Epidermal melanocyte (primary cell): ENCODE measurements around the gene NR1I3.
"Not testable (repeated sequence)": the region's sequence is repeated elsewhere in the genome, so short reads cannot be mapped to it uniquely, and the experiment has no call there.

ENCODE experiments used
- DNase-seq: peaks from one replicate; pipeline ENCODE4 v3.0.0; 2011; ENCODE audit warnings: low spot score; ENCODE audit not compliant: insufficient read length

NR1I3 gene

GRCh38 chr1:161251579-161251978, 13.6 kb upstream of the NR1I3 start:
- DNase-seq, result no peak

GRCh38 chr1:161250829-161251228, 12.8 kb upstream of the NR1I3 start:
- no peak for DNase-seq

GRCh38 chr1:161250100-161250499, 12.1 kb upstream of the NR1I3 start:
- not testable (repeated sequence) for DNase-seq

- no peak for DNase-seq
These were observed 6.9 kb upstream of the NR1I3 start for GRCh38 chr1:161244888-161245287.

- DNase-seq, result no peak
These were observed 4.3 kb upstream of the NR1I3 start for GRCh38 chr1:161242313-161242712.

DNA sequence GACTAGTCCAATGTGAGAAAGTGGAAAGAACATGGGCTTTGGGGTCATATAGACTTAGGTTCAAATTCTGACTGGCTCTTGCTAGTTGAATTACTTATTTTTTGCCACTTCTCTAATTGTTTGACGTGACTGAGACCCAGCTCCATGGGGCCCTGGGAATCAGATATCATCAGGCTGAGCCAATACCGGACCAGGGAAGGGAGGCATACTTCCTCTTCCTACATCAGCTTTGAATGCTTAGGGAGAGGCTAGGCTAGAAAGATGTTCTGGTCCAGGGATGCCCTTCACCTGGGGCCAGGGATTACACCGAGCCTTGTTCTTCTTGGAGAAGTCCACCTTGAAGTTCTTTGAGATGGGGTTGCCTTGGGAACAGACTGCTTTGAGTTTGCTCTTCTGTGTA, 3.7 kb upstream of the NR1I3 start:
- DNase-seq, result no peak

GRCh38 chr1:161235957-161236775, 1.8 kb downstream of the NR1I3 start:
- no peak for DNase-seq

- no peak for DNase-seq
These were observed 4.9 kb downstream of the NR1I3 start for GRCh38 chr1:161233102-161233501.

- DNase-seq, result no peak
These were observed 7.2 kb downstream of the NR1I3 start for GRCh38 chr1:161230762-161231161.

DNA sequence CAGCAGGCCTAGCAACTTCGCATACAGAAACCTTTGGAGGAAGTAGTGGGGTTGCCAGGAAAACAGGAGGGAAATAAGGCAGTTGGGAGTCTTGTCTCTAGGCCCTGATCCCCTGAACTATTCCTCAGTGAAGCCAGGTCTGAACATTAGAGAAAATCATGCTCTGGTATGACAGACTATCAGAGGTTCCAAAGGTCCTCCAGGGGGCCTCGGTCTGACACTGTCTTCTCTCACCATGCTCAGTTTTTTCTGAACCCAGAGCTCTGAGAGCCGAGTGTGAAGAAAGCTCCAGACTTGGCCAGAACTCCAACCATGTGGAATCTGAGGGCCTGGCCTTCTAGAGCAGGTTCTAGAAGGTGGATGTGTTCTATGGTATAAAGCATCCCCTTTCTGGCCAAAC, 8.1 kb downstream of the NR1I3 start:
- DNase-seq, result no peak

GRCh38 chr1:161228032-161228431, 10.0 kb downstream of the NR1I3 start:
- DNase-seq, result no peak

- DNase-seq, result peak; percentile 82
These were observed 10.7 kb downstream of the NR1I3 start for GRCh38 chr1:161227196-161227871.

DNA sequence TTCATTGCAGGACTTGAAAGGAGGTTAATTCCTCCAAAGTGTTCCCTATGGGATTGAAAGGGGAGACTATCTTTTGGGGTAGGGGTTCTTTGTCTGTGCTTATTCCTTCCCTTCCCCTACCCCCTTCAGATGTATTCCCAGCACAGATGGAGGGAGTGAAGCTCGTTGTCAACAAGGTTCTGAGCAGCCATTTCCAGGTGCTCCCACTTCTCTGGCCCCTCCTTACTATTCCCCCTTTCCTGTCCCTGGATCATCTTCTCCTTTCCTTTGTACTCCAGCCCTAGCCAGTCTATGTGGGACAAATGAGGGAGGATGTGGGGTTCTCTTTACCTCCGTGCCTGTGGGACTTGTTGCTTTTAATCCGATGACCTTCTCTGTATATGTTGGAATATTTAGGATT, 11.2 kb downstream of the NR1I3 start:
- no peak for DNase-seq

DNA sequence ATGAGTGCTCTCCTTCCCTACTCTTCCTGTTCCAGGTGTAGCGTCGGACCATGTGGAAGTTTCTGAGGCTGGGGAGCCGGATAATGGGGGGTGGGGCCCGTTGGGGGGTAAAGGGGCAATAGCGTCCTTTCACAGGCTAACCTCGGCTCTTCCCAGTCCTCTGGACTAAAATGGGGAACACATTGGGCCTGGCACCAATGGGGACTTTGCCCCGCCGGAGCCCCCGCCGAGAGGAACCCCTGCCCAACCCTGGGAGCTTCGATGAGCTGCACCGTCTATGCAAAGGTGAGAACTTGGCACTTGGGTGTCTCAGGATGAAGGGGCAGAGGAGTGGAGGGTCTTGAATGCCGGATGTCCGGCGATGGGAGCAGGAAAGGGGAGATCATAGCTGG, 11.7 kb downstream of the NR1I3 start:
- no peak for DNase-seq

DNA sequence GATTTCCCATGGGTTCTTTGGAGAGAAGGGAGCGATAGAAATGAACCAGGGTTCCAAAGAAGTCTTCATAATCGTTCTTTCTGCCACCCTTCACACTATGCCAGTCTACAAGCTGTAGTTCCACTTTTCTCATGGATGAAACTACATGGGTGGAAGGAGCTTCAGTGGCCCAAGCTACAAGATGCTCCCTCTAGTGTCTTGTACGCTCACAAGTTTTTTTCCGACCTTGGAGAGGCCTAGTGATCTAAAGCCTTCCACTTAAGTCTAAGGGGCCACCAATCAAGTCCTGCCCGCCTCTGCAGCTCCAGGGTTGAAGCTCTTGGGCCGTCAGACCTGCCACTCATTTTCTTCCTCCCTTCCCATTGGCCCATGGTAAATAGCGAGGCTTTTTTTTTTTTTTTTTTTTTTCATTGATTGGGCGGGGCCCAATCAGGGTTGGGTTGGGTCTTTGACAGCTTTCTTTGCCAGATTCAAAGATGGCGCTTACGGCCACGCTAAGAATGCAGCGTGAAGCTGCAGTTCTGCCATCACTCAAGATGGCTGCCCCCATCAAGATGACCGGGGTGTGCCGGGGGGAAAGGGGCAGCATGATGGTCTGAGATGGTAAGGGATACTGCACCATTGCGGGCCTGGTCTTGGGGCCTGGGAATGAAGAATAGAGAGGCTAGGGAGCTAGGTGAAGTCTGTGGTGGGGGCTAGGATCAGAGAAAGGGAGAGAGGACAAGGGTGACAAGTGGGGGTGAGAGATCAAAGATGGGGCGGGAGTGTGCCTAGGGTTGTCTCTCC, 12.3 kb downstream of the NR1I3 start, which contains the start of gene TOMM40L:
TSS of gene TOMM40L (plus strand) at position 527 of the 786 bp plus-strand sequence. CDS start 430 bp downstream, outside the sequence.
- peak; percentile 98 for DNase-seq

- no peak for DNase-seq
These were observed 12.8 kb downstream of the NR1I3 start for GRCh38 chr1:161225178-161225533.

GRCh38 chr1:161224695-161225087, 13.3 kb downstream of the NR1I3 start:
- not testable (repeated sequence) for DNase-seq

- DNase-seq, result no peak
These were observed 14.0 kb downstream of the NR1I3 start for GRCh38 chr1:161223805-161224694.

DNA sequence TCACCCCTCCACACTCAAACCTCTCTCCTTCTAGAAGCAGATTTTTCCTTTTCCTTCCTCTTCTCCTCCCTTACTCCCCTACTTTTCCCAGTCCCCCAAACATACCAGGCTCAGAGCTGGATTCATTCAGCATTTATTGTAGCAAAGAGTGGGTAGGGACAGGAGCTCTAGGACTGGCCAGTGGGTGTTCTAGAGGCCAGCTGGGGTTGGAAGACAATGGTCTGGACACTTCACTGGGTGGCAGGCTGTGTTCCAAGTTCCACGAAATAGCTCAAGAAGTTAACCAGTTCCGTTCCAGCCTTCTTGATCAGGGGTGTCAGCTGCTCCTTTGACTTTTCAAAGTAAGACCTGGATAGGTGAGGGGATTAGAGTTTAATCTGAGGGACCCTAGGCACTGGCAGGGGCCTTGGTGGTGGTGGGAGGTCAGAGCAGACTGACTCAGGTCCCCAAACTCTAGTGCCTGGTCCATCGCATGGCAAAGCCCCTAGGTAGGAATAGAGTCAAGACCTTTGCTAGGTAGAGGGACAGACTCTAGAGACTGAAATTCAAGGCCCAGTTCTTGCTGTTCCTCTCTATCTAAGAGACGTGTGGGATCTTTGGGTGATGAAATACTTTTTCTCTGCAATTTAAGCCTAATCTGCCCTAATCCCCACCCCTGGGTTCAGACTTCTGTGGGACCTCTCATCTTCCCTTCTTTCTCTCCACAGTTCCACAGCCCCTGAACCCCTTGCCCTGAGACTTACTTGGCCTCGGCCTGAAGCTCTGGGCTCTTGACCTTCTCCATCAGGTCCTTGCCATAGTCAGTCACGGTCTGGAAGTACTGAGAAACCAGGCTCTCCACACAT, 15.6 kb downstream of the NR1I3 start:
- DNase-seq, result no peak

GRCh38 chr1:161220002-161220401, 18.0 kb downstream of the NR1I3 start:
- DNase-seq, result no peak
